Activated naive CD4-positive, alpha-beta T cell treated with anti-CD3 and anti-CD28 coated beads, Interleukin-2, amount 50 U/mL, for 72 hours (primary cell): Measurements from ENCODE around the gene OSBPL5. TPM values are rescaled to one million over a fixed set of nuclear protein-coding genes. Genes with fewer than 3 reads are reported as not detected.

Experiments
- ATAC-seq, 2 donors: fragments of 150-1000 bp; cut with Tn5 transposase; 2 replicates each; pipeline ENCODE4 v1.10.0; 2021; ENCODE audit warnings: mild to moderate bottlenecking in 2 of 2, moderate library complexity in 2 of 2
- DNase-seq, 2 donors: peaks; one replicate each; pipeline ENCODE4 v3.0.0; 2021 to 2022; ENCODE audit warnings: low spot score in 2 of 2
- H3K27ac Mint-ChIP-seq, 2 donors: one replicate each; pipeline ENCODE4 v1.8.0; 2022; ENCODE audit warnings: mild to moderate bottlenecking in 2 of 2, mixed read lengths in 2 of 2
- H3K36me3 Mint-ChIP-seq, 2 donors: one replicate each; pipeline ENCODE4 v1.8.0; 2022; ENCODE audit warnings: mixed read lengths in 2 of 2
- H3K9me3 Mint-ChIP-seq, 2 donors: one replicate each; pipeline ENCODE4 v1.8.0; 2022; ENCODE audit warnings: mixed read lengths in 2 of 2
- total RNA-seq, 2 donors: library from RNA; stranded (reverse); gene quantifications; one replicate each; pipeline ENCODE4 v1.2.3, GENCODE V29; 2022

Gene OSBPL5
- total RNA-seq, 2 donors from 2014 or later, result 1.2 to 20.0 TPM

GRCh38 chr11:3058753-3059664 lies 106.1 kb downstream of the OSBPL5 start:
- ATAC-seq, result no peak
- Mint-ChIP-seq H3K9me3 (no peaks in the 10 kb centered on the region), H3K36me3 (peaks cover 0 to 10% of the 10 kb centered on the region in 2 donors), H3K27ac (no peak overlapping the region)
- DNase-seq, result no peak

GRCh38 chr11:3057069-3057963 lies 107.8 kb downstream of the OSBPL5 start, which contains the start of gene CARS1:
CARS1 (minus strand) TSS chr11:3057423; CDS start chr11:3057367, 56 bp downstream.
- peak; percentile 92 to 96 for DNase-seq
- H3K9me3 Mint-ChIP-seq, result no peaks in the 10 kb centered on the region
- H3K27ac Mint-ChIP-seq, result peak within 1 kb of the TSS; percentile 90 to 92
- ATAC-seq, result peak; percentile 99 to 100
- peaks cover 0 to 14% of the 10 kb centered on the region in 2 donors for H3K36me3 Mint-ChIP-seq

- ATAC-seq, result peak in 1 of 2 donors; percentile 21
- DNase-seq, result peak in 1 of 2 donors; percentile 23
- H3K36me3 Mint-ChIP-seq, result peaks cover 0 to 14% of the 10 kb centered on the region in 2 donors
- H3K27ac Mint-ChIP-seq, result peak overlapping the region; percentile 90 to 92
- no peaks in the 10 kb centered on the region for H3K9me3 Mint-ChIP-seq
Observed at GRCh38 chr11:3056296-3057068, 108.6 kb downstream of the OSBPL5 start.

- H3K36me3 Mint-ChIP-seq, result peaks cover 0 to 14% of the 10 kb centered on the region in 2 donors
- H3K27ac Mint-ChIP-seq, result peak overlapping the region; percentile 82 to 90
- H3K9me3 Mint-ChIP-seq, result no peaks in the 10 kb centered on the region
- ATAC-seq, result no peak
- no peak for DNase-seq
Observed at GRCh38 chr11:3055891-3056290, 109.2 kb downstream of the OSBPL5 start.

GRCh38 chr11:3052567-3052966 lies 112.5 kb downstream of the OSBPL5 start:
- DNase-seq, result no peak
- peak overlapping the region in 1 of 2 donors; percentile 3 for H3K27ac Mint-ChIP-seq
- no peak for ATAC-seq
- peaks cover 0 to 14% of the 10 kb centered on the region in 2 donors for H3K36me3 Mint-ChIP-seq
- no peaks in the 10 kb centered on the region for H3K9me3 Mint-ChIP-seq

- DNase-seq (no peak), ATAC-seq (no peak)
- no peak overlapping the region for H3K27ac Mint-ChIP-seq
- peaks cover 0 to 14% of the 10 kb centered on the region in 2 donors for H3K36me3 Mint-ChIP-seq
- no peaks in the 10 kb centered on the region for H3K9me3 Mint-ChIP-seq
Observed at GRCh38 chr11:3052109-3052479, 113.0 kb downstream of the OSBPL5 start.

- DNase-seq (no peak), ATAC-seq (no peak)
- H3K9me3 Mint-ChIP-seq, result no peaks in the 10 kb centered on the region
- H3K27ac Mint-ChIP-seq, result peak overlapping the region; percentile 35 to 88
- H3K36me3 Mint-ChIP-seq, result peaks cover 0 to 13% of the 10 kb centered on the region in 2 donors
Observed at GRCh38 chr11:3051196-3052108, 113.7 kb downstream of the OSBPL5 start.

- H3K9me3 Mint-ChIP-seq, result no peaks in the 10 kb centered on the region
- H3K27ac Mint-ChIP-seq, result peak overlapping the region; percentile 35 to 88
- ATAC-seq (no peak), DNase-seq (no peak)
- peaks cover 0 to 8% of the 10 kb centered on the region in 2 donors for H3K36me3 Mint-ChIP-seq
Observed at GRCh38 chr11:3050386-3051195, 114.5 kb downstream of the OSBPL5 start.

- ATAC-seq (peak; percentile 60 to 90), DNase-seq (no peak)
- Mint-ChIP-seq H3K36me3 (peaks cover 0 to 8% of the 10 kb centered on the region in 2 donors), H3K27ac (peak overlapping the region; percentile 35 to 55), H3K9me3 (no peaks in the 10 kb centered on the region)
Observed at GRCh38 chr11:3049430-3050243, 115.5 kb downstream of the OSBPL5 start.

GRCh38 chr11:3047637-3048036 lies 117.5 kb downstream of the OSBPL5 start:
- H3K9me3 Mint-ChIP-seq, result no peaks in the 10 kb centered on the region
- H3K36me3 Mint-ChIP-seq, result no peaks in the 10 kb centered on the region
- H3K27ac Mint-ChIP-seq, result peak overlapping the region; percentile 26 to 57
- DNase-seq (no peak), ATAC-seq (no peak)

- DNase-seq (no peak), ATAC-seq (no peak)
- no peaks in the 10 kb centered on the region for H3K36me3 Mint-ChIP-seq
- H3K9me3 Mint-ChIP-seq, result no peaks in the 10 kb centered on the region
- peak overlapping the region in 1 of 2 donors; percentile 36 for H3K27ac Mint-ChIP-seq
Observed at GRCh38 chr11:3046641-3047040, 118.5 kb downstream of the OSBPL5 start.

- Mint-ChIP-seq H3K9me3 (no peaks in the 10 kb centered on the region), H3K27ac (no peak overlapping the region), H3K36me3 (no peaks in the 10 kb centered on the region)
- ATAC-seq, result no peak
- no peak for DNase-seq
Observed at GRCh38 chr11:3046190-3046589, 118.9 kb downstream of the OSBPL5 start.

GRCh38 chr11:3044915-3045314 lies 120.2 kb downstream of the OSBPL5 start:
- DNase-seq (no peak), ATAC-seq (no peak)
- Mint-ChIP-seq H3K27ac (peak overlapping the region in 1 of 2 donors; percentile 22), H3K36me3 (no peaks in the 10 kb centered on the region), H3K9me3 (no peaks in the 10 kb centered on the region)

- Mint-ChIP-seq H3K9me3 (no peaks in the 10 kb centered on the region), H3K36me3 (no peaks in the 10 kb centered on the region), H3K27ac (peak overlapping the region in 1 of 2 donors; percentile 41)
- ATAC-seq (no peak), DNase-seq (no peak)
Observed at GRCh38 chr11:3044004-3044403, 121.1 kb downstream of the OSBPL5 start.
